ENCODE results near the gene KHSRP. TPM values are rescaled to one million over a fixed set of nuclear protein-coding genes. Genes with fewer than 3 reads are reported as not detected.

KHSRP gene
- total and polyA plus RNA-seq, 2 experiments from 2014 or later, result 133 to 202 TPM

DNA sequence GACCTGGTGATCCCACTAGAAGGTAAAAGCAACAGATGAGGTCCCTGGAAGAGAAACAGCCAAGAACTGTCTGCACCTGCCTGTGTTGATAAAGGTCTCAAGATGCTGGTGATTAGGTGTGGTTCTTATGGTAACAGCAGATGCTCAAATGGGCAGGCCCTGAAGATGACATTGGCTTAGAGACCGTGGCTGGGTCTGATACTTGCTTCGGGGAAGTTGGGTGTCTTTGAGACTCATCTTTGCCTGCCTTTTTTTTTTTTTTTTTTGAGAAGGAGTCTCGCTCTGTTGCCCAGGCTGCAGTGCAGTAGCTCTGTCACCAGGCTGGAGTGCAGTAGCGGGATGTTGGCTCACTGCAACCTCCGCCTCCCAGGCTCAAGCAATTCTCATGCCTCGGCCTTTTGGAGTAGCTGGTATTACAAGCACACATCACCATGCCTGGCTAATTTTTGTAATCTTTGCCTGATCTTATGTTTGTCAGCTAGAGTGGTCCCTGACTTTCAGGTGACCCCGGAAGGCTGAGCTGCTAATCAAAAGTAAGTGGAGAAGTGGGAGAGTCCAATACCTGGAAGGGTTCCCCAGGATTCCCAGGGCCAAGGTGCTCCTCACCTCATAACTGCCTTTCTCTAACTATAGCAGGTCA is 27.1 kb upstream of the KHSRP start:
- no peaks in the 10 kb centered on the region for H4K20me1 ChIP-seq (ENCODE audit: insufficient read depth, poor library complexity, severe bottlenecking)
- TF ChIP-seq EZH2 (IDR thresholded peaks at IDR 0.05; ENCODE audit: borderline replicate concordance), result no peak
- no peak overlapping the region for H3K4me3 ChIP-seq
- H3K4me1 ChIP-seq (ENCODE audit: insufficient read depth), result no peaks in the 10 kb centered on the region
- no peak for DNase-seq (ENCODE audit: low spot score)
- H3K27ac ChIP-seq, result no peak overlapping the region
- no peaks in the 10 kb centered on the region for H3K9me2 ChIP-seq (replicated peaks; ENCODE audit: insufficient read depth)
- no peak overlapping the region for H2AFZ ChIP-seq
- no peaks in the 10 kb centered on the region for H3K79me2 ChIP-seq
- H3K4me2 ChIP-seq, result no peak overlapping the region
- no peaks in the 10 kb centered on the region for H3K27me3 ChIP-seq
- 96% methylated on average over 7 of the region's 7 CpGs for WGBS (ENCODE audit: low lambda C conversion rate, missing lambda C conversion rate)
- no peaks in the 10 kb centered on the region for H3K36me3 ChIP-seq (replicated peaks; ENCODE audit: insufficient read depth, low read depth)
- no peaks in the 10 kb centered on the region for H3K9me3 ChIP-seq (ENCODE audit: low read depth)

DNA sequence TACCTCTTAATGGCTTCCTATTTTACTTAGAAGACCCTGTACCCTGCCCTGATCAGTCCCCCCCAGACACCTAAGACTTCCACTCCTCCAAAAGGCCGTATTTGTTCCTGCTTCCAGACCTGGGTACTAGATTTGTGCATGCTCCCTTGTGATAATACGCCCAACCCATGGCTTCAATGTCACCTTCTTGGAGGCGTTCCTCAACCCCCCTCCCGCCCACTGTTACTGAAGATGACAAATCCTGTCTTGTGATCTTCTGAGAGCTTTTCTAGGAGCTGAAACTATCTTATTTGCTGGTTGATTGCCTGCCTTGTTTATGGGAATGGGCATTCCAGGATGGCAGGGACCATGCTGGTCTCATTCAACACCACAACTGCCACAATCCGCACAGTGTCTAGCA is 25.6 kb upstream of the KHSRP start:
- H3K36me3 ChIP-seq (replicated peaks; ENCODE audit: insufficient read depth, low read depth), result no peaks in the 10 kb centered on the region
- H3K9me2 ChIP-seq (replicated peaks; ENCODE audit: insufficient read depth), result no peaks in the 10 kb centered on the region
- no peak overlapping the region for H3K4me3 ChIP-seq
- H3K27ac ChIP-seq, result no peak overlapping the region
- no peak overlapping the region for H3K4me2 ChIP-seq
- no peaks in the 10 kb centered on the region for H3K79me2 ChIP-seq
- H3K4me1 ChIP-seq (ENCODE audit: insufficient read depth), result no peaks in the 10 kb centered on the region
- H2AFZ ChIP-seq, result no peak overlapping the region
- no peaks in the 10 kb centered on the region for H3K27me3 ChIP-seq
- DNase-seq (ENCODE audit: low spot score), result no peak
- no peaks in the 10 kb centered on the region for H3K9me3 ChIP-seq (ENCODE audit: low read depth)
- no peaks in the 10 kb centered on the region for H4K20me1 ChIP-seq (ENCODE audit: insufficient read depth, poor library complexity, severe bottlenecking)
- 96% methylated on average over 5 of the region's 5 CpGs for WGBS (ENCODE audit: low lambda C conversion rate, missing lambda C conversion rate)
- TF ChIP-seq EZH2phosphoT487 (IDR thresholded peaks at IDR 0.05; ENCODE audit: low read depth, severe bottlenecking, unreplicated experiment), result no peak
- no peak for TF ChIP-seq EZH2 (IDR thresholded peaks at IDR 0.05; ENCODE audit: borderline replicate concordance)

DNA sequence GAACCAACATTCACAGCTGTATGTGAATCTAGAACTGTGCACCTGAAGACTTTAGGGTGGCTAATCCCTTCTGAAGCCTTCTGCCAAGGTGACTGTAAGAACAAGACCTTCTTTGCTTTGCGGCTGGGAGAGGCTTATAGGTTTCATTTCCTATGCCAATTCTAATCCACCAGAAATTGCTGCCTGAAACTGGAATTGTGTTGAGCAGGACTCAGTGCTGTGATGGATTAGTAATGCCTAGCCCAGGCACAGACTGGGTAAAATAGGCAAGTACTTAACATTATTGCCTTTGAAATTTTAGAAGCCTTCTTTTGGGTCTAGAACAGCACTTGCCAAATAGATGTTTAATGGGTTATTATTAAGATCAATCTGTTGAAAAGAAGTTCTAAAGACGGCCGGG is 23.4 kb upstream of the KHSRP start:
- TF ChIP-seq, protein P1, sequence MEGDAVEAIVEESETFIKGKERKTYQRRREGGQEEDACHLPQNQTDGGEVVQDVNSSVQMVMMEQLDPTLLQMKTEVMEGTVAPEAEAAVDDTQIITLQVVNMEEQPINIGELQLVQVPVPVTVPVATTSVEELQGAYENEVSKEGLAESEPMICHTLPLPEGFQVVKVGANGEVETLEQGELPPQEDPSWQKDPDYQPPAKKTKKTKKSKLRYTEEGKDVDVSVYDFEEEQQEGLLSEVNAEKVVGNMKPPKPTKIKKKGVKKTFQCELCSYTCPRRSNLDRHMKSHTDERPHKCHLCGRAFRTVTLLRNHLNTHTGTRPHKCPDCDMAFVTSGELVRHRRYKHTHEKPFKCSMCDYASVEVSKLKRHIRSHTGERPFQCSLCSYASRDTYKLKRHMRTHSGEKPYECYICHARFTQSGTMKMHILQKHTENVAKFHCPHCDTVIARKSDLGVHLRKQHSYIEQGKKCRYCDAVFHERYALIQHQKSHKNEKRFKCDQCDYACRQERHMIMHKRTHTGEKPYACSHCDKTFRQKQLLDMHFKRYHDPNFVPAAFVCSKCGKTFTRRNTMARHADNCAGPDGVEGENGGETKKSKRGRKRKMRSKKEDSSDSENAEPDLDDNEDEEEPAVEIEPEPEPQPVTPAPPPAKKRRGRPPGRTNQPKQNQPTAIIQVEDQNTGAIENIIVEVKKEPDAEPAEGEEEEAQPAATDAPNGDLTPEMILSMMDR (IDR thresholded peaks at IDR 0.05; ENCODE audit: poor library complexity), result no peak
- TF ChIP-seq EZH2 (IDR thresholded peaks at IDR 0.05; ENCODE audit: borderline replicate concordance), result no peak
- TF ChIP-seq EZH2phosphoT487 (IDR thresholded peaks at IDR 0.05; ENCODE audit: low read depth, severe bottlenecking, unreplicated experiment), result no peak
- Histone ChIP-seq H3K4me3 (no peak overlapping the region), H2AFZ (no peak overlapping the region), H3K27me3 (no peaks in the 10 kb centered on the region), H4K20me1 (ENCODE audit: insufficient read depth, poor library complexity, severe bottlenecking) (no peaks in the 10 kb centered on the region), H3K36me3 (replicated peaks; ENCODE audit: insufficient read depth, low read depth) (no peaks in the 10 kb centered on the region), H3K4me2 (no peak overlapping the region), H3K27ac (no peak overlapping the region), H3K9me2 (replicated peaks; ENCODE audit: insufficient read depth) (no peaks in the 10 kb centered on the region), H3K9me3 (ENCODE audit: low read depth) (no peaks in the 10 kb centered on the region), H3K4me1 (ENCODE audit: insufficient read depth) (no peaks in the 10 kb centered on the region), H3K79me2 (no peaks in the 10 kb centered on the region)
- WGBS (ENCODE audit: low lambda C conversion rate, missing lambda C conversion rate), result 75% methylated on average over 3 of the region's 3 CpGs
- no peak for DNase-seq (ENCODE audit: low spot score)

DNA sequence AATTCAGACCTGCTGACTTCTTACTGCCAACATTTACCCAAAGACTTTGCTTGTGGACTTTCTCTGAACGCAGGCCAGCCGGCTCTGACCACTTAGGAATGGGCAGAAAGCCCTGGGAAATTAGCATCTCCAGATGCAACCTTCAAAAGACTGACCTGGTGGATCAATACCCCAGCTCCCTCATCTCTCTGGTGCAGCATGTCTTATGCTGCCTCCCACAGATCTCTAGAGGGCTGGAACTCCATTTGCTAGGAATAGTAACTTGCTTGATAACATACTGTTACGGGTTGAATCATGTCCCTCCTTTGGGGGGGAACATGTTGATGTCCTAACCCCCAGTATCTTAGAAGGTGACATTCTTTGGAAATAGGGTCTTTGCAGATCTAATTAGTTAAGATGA is 21.8 kb upstream of the KHSRP start:
- Histone ChIP-seq H3K4me3 (no peak overlapping the region), H3K27me3 (no peaks in the 10 kb centered on the region), H3K4me1 (ENCODE audit: insufficient read depth) (no peaks in the 10 kb centered on the region), H3K4me2 (no peak overlapping the region), H3K36me3 (replicated peaks; ENCODE audit: insufficient read depth, low read depth) (no peaks in the 10 kb centered on the region), H3K9me3 (ENCODE audit: low read depth) (no peaks in the 10 kb centered on the region), H2AFZ (no peak overlapping the region), H3K79me2 (no peaks in the 10 kb centered on the region), H3K9me2 (replicated peaks; ENCODE audit: insufficient read depth) (no peaks in the 10 kb centered on the region), H4K20me1 (ENCODE audit: insufficient read depth, poor library complexity, severe bottlenecking) (no peaks in the 10 kb centered on the region), H3K27ac (no peak overlapping the region)
- TF ChIP-seq, protein P1 (IDR thresholded peaks at IDR 0.05; ENCODE audit: poor library complexity), result no peak
- WGBS (ENCODE audit: low lambda C conversion rate, missing lambda C conversion rate), result 89% methylated on average over 3 of the region's 3 CpGs
- DNase-seq (ENCODE audit: low spot score), result no peak
